Stomach (tissue), 9 donors: Measurements from ENCODE around the gene PPIH. TPM values are rescaled to one million over a fixed set of nuclear protein-coding genes. Genes with fewer than 3 reads are reported as not detected.

Source experiments
- DNase-seq, 2 donors: peaks; one replicate each; pipeline versions ENCODE4 v3.0.0 to v3.0.0-alpha.2; 2013 to 2019
- H3K27ac ChIP-seq, 5 donors: fragments of 200-600 bp in 4 of 5; sonication (generic) in 4 of 5; one replicate each; pipeline ENCODE4 v1.5.1; 2013 to 2019; ENCODE audit warnings: mild to moderate bottlenecking in 1 of 5, moderate library complexity in 1 of 5
- H3K27me3 ChIP-seq, 3 donors: fragments of 200-600 bp; sonication (generic); one replicate each; pipeline ENCODE4 v1.5.1; 2017 to 2019; ENCODE audit warnings: mixed run types in 1 of 3
- H3K36me3 ChIP-seq, 4 donors: fragments of 200-600 bp; sonication (generic); 1 replicate in 3 of 4; 2 replicates in 1 of 4; pipeline ENCODE4 v1.5.1; 2016 to 2019
- H3K4me1 ChIP-seq, 4 donors: fragments of 200-600 bp; sonication (generic); one replicate each; pipeline ENCODE4 v1.5.1; 2016 to 2019
- H3K4me3 ChIP-seq, 4 donors: fragments of 200-600 bp; sonication (generic) in 3 of 4; one replicate each; pipeline ENCODE4 v1.5.1; 2016 to 2019; ENCODE audit warnings: mild to moderate bottlenecking in 1 of 4
- H3K9me3 ChIP-seq, 4 donors: fragments of 200-600 bp; sonication (generic); one replicate each; pipeline ENCODE4 v1.5.1; 2016 to 2019
- CTCF ChIP-seq, 7 experiments: fragments of 450-650 bp in 4 of 7; fragments of 200-600 bp in 3 of 7; sonication (generic) in 3 of 7; IDR thresholded peaks; one replicate each; pipeline ENCODE4 v1.5.1; 2016 to 2019; ENCODE audit warnings: antibody characterized with exemption in 7 of 7, control low read depth in 2 of 7, mild to moderate bottlenecking in 1 of 7
- EP300 ChIP-seq: sonication (generic); formaldehyde crosslinking; IDR thresholded peaks from one replicate; pipeline ENCODE4 v1.6.1; 2017; ENCODE audit warnings: antibody characterized with exemption
- POLR2A ChIP-seq, 4 donors: fragments of 450-650 bp; IDR thresholded peaks; one replicate each; pipeline ENCODE4 v1.6.1; 2016; ENCODE audit warnings: antibody characterized with exemption in 4 of 4, control low read depth in 2 of 4, mild to moderate bottlenecking in 1 of 4, moderate library complexity in 1 of 4
- POLR2AphosphoS5 ChIP-seq, 3 donors: sonication (generic); formaldehyde crosslinking; IDR thresholded peaks; one replicate each; pipeline ENCODE4 v1.6.1; 2016; ENCODE audit warnings: antibody characterized with exemption in 3 of 3
- WGBS, 5 donors: extraction: QIAGEN DNeasy Blood & Tissue Kit in 3 of 5; methylation state at CpG; one replicate each; pipeline versions ENCODE4 v1.1.5 to v1.1.7; 2013 to 2018; 5-methylcytosine and 5-hydroxymethylcytosine counted together
- intact Hi-C: fragments of 100-400 bp; cut with DNase I; formaldehyde crosslinking; loops from one replicate; pipeline ENCODE4 v1.15.1; 2023; ENCODE audit warnings: low total_unique reads
- polyA plus RNA-seq, 3 donors: library from polyadenylated mRNA; stranded (reverse); fragments of 200-250 nt; gene quantifications; one replicate each; pipeline ENCODE4 v1.2.3, GENCODE V29; 2013
- total RNA-seq, 5 donors: library from RNA; depleted of rRNA; stranded (reverse); fragments of >200 nt; gene quantifications; one replicate each; pipeline versions ENCODE4 v1.1.0 to v1.2.3, GENCODE V29; 2014 to 2016
- donor health status: healthy with polysubstance abuse.
- donor health status: Bipolar disorder and iron deficiency.
- donor health status: healthy.

The PPIH gene
- total and polyA plus RNA-seq, 8 donors = 5.2 to 72.3 (median 47.8) TPM; not detected in 1

- H3K27ac ChIP-seq = peak overlapping the region in 4 of 5 donors; percentile 82 to 90 (median 86)
- H3K4me1 ChIP-seq = peaks cover 14 to 27% (median 21%) of the 10 kb centered on the region in 4 donors
- no peaks in the 10 kb centered on the region for H3K9me3 ChIP-seq
- peaks cover 4 to 40% (median 39%) of the 10 kb centered on the region in 4 donors for H3K36me3 ChIP-seq
- TF ChIP-seq EP300 = no peak
- no peak for TF ChIP-seq POLR2AphosphoS5 (IDR thresholded peaks at IDR 0.05)
- no peak for TF ChIP-seq POLR2A (IDR thresholded peaks at IDR 0.05)
- no peak for TF ChIP-seq CTCF (IDR thresholded peaks at IDR 0.05)
- WGBS, 5 donors = 3 to 13% (median 5%) methylated on average over 11 to 20 of the region's 20 CpGs
- DNase-seq = no peak
- H3K4me3 ChIP-seq = peak overlapping the region; percentile 74 to 97 (median 87)
- no peaks in the 10 kb centered on the region for H3K27me3 ChIP-seq
- intact Hi-C loops = no loop called here
Measured at GRCh38 chr1:42658877-42659337, 684 bp downstream of the PPIH start.

GRCh38 chr1:42660907-42661500, 2.8 kb downstream of the PPIH start:
- Histone ChIP-seq H3K27ac (no peak overlapping the region), H3K27me3 (no peaks in the 10 kb centered on the region), H3K4me3 (no peak overlapping the region), H3K36me3 (peaks cover 17 to 61% (median 60%) of the 10 kb centered on the region in 4 donors), H3K4me1 (peaks cover 14 to 27% (median 21%) of the 10 kb centered on the region in 4 donors), H3K9me3 (no peaks in the 10 kb centered on the region)
- no peak for DNase-seq
- TF ChIP-seq POLR2A (IDR thresholded peaks at IDR 0.05) = no peak
- TF ChIP-seq EP300 = no peak
- TF ChIP-seq POLR2AphosphoS5 (IDR thresholded peaks at IDR 0.05) = no peak
- TF ChIP-seq CTCF (IDR thresholded peaks at IDR 0.05) = no peak
- intact Hi-C loops = no loop called here
- WGBS, 5 donors = 54 to 88% (median 70%) methylated on average over 3 of the region's 3 CpGs

GRCh38 chr1:42669936-42670335, 11.7 kb downstream of the PPIH start:
- no peak for DNase-seq
- intact Hi-C loops = no loop called here
- no peak overlapping the region for H3K27ac ChIP-seq
- H3K4me3 ChIP-seq = no peak overlapping the region
- no peaks in the 10 kb centered on the region for H3K27me3 ChIP-seq
- TF ChIP-seq CTCF (IDR thresholded peaks at IDR 0.05) (no peak), POLR2AphosphoS5 (IDR thresholded peaks at IDR 0.05) (no peak), EP300 (no peak), POLR2A (IDR thresholded peaks at IDR 0.05) (no peak)
- no peaks in the 10 kb centered on the region for H3K9me3 ChIP-seq
- H3K36me3 ChIP-seq = peaks cover 38 to 88% (median 76%) of the 10 kb centered on the region in 4 donors
- WGBS, 5 donors = 94 to 97% (median 95%) methylated on average over 3 of the region's 3 CpGs
- peaks cover 0 to 11% (median 3%) of the 10 kb centered on the region in 4 donors for H3K4me1 ChIP-seq

- Histone ChIP-seq H3K36me3 (peaks cover 33 to 88% (median 76%) of the 10 kb centered on the region in 4 donors), H3K27me3 (no peaks in the 10 kb centered on the region), H3K27ac (no peak overlapping the region), H3K9me3 (no peaks in the 10 kb centered on the region), H3K4me1 (peaks cover 0 to 13% (median 3%) of the 10 kb centered on the region in 4 donors), H3K4me3 (no peak overlapping the region)
- no peak for DNase-seq
- 95 to 98% (median 97%) methylated on average over 4 of the region's 4 CpGs for WGBS, 5 donors
- intact Hi-C loops = no loop called here
- TF ChIP-seq POLR2A (IDR thresholded peaks at IDR 0.05) (no peak), POLR2AphosphoS5 (IDR thresholded peaks at IDR 0.05) (no peak), EP300 (no peak), CTCF (IDR thresholded peaks at IDR 0.05) (no peak)
Measured at GRCh38 chr1:42670425-42670824, 12.2 kb downstream of the PPIH start.
